HepG2 (cell line): ENCODE results near the gene CCNL1. TPM values are rescaled to one million over a fixed set of nuclear protein-coding genes. Genes with fewer than 3 reads are reported as not detected.

Experiments used
- KLF13 ChIP-seq: sonication (generic); formaldehyde crosslinking; IDR thresholded peaks from 2 replicates; pipeline ENCODE4 v1.4.0; 2020; ENCODE audit warnings: mild to moderate bottlenecking, missing genetic modification reagents
- RNF2 ChIP-seq: fragments of 450-650 bp; conservative IDR thresholded peaks from 2 replicates; pipeline ENCODE4 v1.6.1; 2016; ENCODE audit warnings: low read depth
- SP2 ChIP-seq: sonication (generic); formaldehyde crosslinking; IDR thresholded peaks from 2 replicates; pipeline ENCODE4 v1.5.1; 2020; ENCODE audit warnings: mild to moderate bottlenecking, missing genetic modification reagents
- SRSF9 ChIP-seq: fragments of 200-400 bp; formaldehyde crosslinking; IDR thresholded peaks from 2 replicates; pipeline ENCODE4 v1.6.1; 2018; ENCODE audit warnings: borderline replicate concordance, mild to moderate bottlenecking, low read depth, low read length; ENCODE audit not compliant: insufficient read depth, poor library complexity, severe bottlenecking
- SRY ChIP-seq: sonication (generic); formaldehyde crosslinking; IDR thresholded peaks from 2 replicates; pipeline ENCODE4 v1.8.0; 2022; ENCODE audit warnings: mild to moderate bottlenecking, missing genetic modification reagents
- ZNF3 ChIP-seq: IDR thresholded peaks from 2 replicates; pipeline ENCODE4 v1.7.0; 2017; ENCODE audit warnings: inconsistent platforms
- ZNF713 ChIP-seq: sonication (generic); formaldehyde crosslinking; IDR thresholded peaks from 2 replicates; pipeline ENCODE4 v1.4.0; 2020; ENCODE audit warnings: mild to moderate bottlenecking, missing genetic modification reagents
- polyA plus RNA-seq, 8 experiments: library from polyadenylated mRNA; depleted of rRNA in 3 of 8; stranded (reverse) in 7 of 8; unstranded in 1 of 8; fragments of >200 nt; fragmentation: Illumina TruSeq in 4 of 8; extraction: Trizol in 4 of 8; gene quantifications; 2 replicates each; pipeline versions ENCODE4 v1.2.1 to v1.2.3, GENCODE V29; 2011 to 2016; ENCODE audit warnings: low read depth in 4 of 8, missing spikeins in 1 of 8, mixed read lengths in 1 of 8; ENCODE audit not compliant: insufficient read depth in 1 of 8
- total RNA-seq, 5 experiments: library from RNA; depleted of rRNA; stranded (reverse); fragments of >200 nt; fragmentation: Illumina TruSeq; extraction: Trizol; gene quantifications; 2 replicates each; pipeline ENCODE4 v1.2.3, GENCODE V29; 2016; ENCODE audit warnings: low read depth in 1 of 5
- TF ChIP-seq, protein P1 (sequence below): sonication (generic); formaldehyde crosslinking; IDR thresholded peaks from 2 replicates; pipeline ENCODE4 v1.9.0; 2021; ENCODE audit warnings: mild to moderate bottlenecking, missing genetic modification reagents
- TF ChIP-seq, protein P2 (sequence below): sonication (generic); formaldehyde crosslinking; IDR thresholded peaks from 2 replicates; pipeline ENCODE4 v1.5.0; 2020; ENCODE audit warnings: mild to moderate bottlenecking, missing genetic modification reagents
- TF ChIP-seq, protein P3 (sequence below): conservative IDR thresholded peaks from 2 replicates; pipeline ENCODE4 v1.6.1; 2018; ENCODE audit warnings: missing genetic modification reagents
- TF ChIP-seq, protein P4 (sequence below): sonication (generic); formaldehyde crosslinking; IDR thresholded peaks from 2 replicates; pipeline ENCODE4 v1.4.0; 2020; ENCODE audit warnings: missing genetic modification reagents

The CCNL1 gene
- total and polyA plus RNA-seq, 2 of the 13 experiments (the other 11 are each of a cell fraction or from before 2014, with no cell fraction given), result 151 to 303 TPM

DNA sequence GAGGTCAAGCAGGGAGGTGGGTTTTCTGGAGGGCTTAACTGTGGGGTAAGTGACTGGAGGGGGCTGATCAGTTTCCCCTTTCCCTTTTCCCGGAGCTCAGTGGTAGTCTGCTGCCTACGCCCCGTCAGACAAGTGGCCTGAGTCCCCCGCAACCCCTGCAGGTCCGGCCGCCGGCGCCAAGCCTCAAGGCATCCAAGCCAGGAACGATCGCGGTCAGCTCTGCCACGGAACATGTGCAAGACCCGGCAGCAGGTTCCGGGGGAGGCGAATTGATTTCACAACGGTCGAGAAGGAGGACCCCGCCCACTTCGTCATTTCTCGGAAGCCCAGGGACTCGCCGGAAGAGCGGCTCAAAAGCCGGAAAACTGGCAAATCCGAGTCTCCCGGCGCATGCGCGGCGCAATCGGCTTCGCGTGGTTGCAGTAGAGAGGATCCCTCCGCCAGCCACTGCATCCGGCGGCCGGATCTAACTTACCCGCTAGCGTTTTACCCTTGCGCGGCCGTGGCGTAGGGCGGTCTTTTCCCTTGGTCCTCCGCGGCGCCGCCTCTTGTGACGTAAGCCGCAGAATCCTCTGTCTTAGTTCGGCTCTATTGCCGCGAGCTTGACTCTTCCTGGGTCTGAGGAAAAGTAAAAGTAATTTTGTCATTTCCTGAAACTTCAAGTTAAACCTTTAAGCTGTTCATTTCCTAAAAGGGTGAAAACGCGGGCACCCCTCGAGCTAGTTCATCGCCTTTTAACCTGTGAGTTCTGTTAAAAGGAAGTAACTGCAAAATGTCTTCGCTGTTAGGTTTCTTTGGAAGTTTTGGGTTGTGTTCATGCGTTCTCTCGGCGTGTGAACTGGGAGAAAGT lies 14.9 kb upstream of the CCNL1 start (continued):
- TF ChIP-seq SRSF9 (no peak), SRY (CRISPR knock-in tag) (peak; percentile 90), SP2 (CRISPR knock-in tag) (peak; percentile 46; the same call in 1 of the 2 replicates), ZNF3 (no peak), KLF13 (CRISPR knock-in tag) (peak; percentile 87; the same call in 1 of the 2 replicates), ZNF713 (CRISPR knock-in tag) (no peak), RNF2 (peak; percentile 83)
- TF ChIP-seq, protein P1, sequence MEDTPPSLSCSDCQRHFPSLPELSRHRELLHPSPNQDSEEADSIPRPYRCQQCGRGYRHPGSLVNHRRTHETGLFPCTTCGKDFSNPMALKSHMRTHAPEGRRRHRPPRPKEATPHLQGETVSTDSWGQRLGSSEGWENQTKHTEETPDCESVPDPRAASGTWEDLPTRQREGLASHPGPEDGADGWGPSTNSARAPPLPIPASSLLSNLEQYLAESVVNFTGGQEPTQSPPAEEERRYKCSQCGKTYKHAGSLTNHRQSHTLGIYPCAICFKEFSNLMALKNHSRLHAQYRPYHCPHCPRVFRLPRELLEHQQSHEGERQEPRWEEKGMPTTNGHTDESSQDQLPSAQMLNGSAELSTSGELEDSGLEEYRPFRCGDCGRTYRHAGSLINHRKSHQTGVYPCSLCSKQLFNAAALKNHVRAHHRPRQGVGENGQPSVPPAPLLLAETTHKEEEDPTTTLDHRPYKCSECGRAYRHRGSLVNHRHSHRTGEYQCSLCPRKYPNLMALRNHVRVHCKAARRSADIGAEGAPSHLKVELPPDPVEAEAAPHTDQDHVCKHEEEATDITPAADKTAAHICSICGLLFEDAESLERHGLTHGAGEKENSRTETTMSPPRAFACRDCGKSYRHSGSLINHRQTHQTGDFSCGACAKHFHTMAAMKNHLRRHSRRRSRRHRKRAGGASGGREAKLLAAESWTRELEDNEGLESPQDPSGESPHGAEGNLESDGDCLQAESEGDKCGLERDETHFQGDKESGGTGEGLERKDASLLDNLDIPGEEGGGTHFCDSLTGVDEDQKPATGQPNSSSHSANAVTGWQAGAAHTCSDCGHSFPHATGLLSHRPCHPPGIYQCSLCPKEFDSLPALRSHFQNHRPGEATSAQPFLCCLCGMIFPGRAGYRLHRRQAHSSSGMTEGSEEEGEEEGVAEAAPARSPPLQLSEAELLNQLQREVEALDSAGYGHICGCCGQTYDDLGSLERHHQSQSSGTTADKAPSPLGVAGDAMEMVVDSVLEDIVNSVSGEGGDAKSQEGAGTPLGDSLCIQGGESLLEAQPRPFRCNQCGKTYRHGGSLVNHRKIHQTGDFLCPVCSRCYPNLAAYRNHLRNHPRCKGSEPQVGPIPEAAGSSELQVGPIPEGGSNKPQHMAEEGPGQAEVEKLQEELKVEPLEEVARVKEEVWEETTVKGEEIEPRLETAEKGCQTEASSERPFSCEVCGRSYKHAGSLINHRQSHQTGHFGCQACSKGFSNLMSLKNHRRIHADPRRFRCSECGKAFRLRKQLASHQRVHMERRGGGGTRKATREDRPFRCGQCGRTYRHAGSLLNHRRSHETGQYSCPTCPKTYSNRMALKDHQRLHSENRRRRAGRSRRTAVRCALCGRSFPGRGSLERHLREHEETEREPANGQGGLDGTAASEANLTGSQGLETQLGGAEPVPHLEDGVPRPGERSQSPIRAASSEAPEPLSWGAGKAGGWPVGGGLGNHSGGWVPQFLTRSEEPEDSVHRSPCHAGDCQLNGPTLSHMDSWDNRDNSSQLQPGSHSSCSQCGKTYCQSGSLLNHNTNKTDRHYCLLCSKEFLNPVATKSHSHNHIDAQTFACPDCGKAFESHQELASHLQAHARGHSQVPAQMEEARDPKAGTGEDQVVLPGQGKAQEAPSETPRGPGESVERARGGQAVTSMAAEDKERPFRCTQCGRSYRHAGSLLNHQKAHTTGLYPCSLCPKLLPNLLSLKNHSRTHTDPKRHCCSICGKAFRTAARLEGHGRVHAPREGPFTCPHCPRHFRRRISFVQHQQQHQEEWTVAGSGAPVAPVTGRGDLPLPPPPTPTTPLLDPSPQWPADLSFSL (CRISPR knock-in tag), result no peak
- TF ChIP-seq, protein P2, sequence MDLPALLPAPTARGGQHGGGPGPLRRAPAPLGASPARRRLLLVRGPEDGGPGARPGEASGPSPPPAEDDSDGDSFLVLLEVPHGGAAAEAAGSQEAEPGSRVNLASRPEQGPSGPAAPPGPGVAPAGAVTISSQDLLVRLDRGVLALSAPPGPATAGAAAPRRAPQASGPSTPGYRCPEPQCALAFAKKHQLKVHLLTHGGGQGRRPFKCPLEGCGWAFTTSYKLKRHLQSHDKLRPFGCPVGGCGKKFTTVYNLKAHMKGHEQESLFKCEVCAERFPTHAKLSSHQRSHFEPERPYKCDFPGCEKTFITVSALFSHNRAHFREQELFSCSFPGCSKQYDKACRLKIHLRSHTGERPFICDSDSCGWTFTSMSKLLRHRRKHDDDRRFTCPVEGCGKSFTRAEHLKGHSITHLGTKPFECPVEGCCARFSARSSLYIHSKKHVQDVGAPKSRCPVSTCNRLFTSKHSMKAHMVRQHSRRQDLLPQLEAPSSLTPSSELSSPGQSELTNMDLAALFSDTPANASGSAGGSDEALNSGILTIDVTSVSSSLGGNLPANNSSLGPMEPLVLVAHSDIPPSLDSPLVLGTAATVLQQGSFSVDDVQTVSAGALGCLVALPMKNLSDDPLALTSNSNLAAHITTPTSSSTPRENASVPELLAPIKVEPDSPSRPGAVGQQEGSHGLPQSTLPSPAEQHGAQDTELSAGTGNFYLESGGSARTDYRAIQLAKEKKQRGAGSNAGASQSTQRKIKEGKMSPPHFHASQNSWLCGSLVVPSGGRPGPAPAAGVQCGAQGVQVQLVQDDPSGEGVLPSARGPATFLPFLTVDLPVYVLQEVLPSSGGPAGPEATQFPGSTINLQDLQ (CRISPR knock-in tag), result peak; percentile 91
- TF ChIP-seq, protein P3, sequence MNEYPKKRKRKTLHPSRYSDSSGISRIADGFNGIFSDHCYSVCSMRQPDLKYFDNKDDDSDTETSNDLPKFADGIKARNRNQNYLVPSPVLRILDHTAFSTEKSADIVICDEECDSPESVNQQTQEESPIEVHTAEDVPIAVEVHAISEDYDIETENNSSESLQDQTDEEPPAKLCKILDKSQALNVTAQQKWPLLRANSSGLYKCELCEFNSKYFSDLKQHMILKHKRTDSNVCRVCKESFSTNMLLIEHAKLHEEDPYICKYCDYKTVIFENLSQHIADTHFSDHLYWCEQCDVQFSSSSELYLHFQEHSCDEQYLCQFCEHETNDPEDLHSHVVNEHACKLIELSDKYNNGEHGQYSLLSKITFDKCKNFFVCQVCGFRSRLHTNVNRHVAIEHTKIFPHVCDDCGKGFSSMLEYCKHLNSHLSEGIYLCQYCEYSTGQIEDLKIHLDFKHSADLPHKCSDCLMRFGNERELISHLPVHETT (CRISPR knock-in tag), result peak; percentile 92
- TF ChIP-seq, protein P4, sequence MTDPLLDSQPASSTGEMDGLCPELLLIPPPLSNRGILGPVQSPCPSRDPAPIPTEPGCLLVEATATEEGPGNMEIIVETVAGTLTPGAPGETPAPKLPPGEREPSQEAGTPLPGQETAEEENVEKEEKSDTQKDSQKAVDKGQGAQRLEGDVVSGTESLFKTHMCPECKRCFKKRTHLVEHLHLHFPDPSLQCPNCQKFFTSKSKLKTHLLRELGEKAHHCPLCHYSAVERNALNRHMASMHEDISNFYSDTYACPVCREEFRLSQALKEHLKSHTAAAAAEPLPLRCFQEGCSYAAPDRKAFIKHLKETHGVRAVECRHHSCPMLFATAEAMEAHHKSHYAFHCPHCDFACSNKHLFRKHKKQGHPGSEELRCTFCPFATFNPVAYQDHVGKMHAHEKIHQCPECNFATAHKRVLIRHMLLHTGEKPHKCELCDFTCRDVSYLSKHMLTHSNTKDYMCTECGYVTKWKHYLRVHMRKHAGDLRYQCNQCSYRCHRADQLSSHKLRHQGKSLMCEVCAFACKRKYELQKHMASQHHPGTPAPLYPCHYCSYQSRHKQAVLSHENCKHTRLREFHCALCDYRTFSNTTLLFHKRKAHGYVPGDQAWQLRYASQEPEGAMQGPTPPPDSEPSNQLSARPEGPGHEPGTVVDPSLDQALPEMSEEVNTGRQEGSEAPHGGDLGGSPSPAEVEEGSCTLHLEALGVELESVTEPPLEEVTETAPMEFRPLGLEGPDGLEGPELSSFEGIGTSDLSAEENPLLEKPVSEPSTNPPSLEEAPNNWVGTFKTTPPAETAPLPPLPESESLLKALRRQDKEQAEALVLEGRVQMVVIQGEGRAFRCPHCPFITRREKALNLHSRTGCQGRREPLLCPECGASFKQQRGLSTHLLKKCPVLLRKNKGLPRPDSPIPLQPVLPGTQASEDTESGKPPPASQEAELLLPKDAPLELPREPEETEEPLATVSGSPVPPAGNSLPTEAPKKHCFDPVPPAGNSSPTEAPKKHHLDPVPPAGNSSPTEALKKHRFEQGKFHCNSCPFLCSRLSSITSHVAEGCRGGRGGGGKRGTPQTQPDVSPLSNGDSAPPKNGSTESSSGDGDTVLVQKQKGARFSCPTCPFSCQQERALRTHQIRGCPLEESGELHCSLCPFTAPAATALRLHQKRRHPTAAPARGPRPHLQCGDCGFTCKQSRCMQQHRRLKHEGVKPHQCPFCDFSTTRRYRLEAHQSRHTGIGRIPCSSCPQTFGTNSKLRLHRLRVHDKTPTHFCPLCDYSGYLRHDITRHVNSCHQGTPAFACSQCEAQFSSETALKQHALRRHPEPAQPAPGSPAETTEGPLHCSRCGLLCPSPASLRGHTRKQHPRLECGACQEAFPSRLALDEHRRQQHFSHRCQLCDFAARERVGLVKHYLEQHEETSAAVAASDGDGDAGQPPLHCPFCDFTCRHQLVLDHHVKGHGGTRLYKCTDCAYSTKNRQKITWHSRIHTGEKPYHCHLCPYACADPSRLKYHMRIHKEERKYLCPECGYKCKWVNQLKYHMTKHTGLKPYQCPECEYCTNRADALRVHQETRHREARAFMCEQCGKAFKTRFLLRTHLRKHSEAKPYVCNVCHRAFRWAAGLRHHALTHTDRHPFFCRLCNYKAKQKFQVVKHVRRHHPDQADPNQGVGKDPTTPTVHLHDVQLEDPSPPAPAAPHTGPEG (CRISPR knock-in tag), result peak; percentile 88
